ENCODE measurements around the gene LRP3.

LRP3 gene

DNA sequence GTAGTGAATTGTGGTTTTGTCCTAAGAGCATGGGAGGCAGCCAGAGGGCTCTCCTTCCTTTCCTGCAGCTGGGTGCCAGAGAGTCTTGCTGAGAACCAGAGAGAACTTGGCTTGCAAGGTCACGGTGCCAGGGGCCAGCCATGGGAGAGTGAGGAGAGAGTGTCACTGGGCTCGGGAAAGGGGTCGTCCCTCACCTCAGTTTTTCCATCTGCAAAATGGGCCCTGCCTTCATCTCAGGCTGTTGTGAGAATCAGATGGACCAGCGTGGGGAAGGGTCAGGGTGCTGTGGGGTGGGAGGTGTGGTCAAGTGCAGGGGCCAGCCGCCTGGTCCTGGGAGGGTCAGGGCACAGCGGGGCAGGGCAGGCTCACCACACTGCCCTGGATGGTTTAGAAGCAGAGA lies 7.3 kb downstream of the LRP3 start:
- WGBS, 2 donors (ENCODE audit: extremely low coverage in 2 of 2, insufficient read length in 2 of 2, insufficient replicate concordance in 1 of 2), result no CpG with 5 or more reads among the region's 6 CpGs
- H3K36me3 ChIP-seq (replicated peaks in 1 of 2; ENCODE audit: control insufficient read depth in 2 of 2, insufficient read depth in 2 of 2, low read length in 2 of 2), result peaks cover 42 to 92% of the 10 kb centered on the region in 2 donors

GRCh38 chr19:33201886-33202545 lies 7.9 kb downstream of the LRP3 start:
- DNase-seq (ENCODE audit: low spot score), result no peak
- Histone ChIP-seq H3K14ac (ENCODE audit: low read length) (no peak overlapping the region), H2AK5ac (ENCODE audit: low read depth, low read length) (no peak overlapping the region), H3K9me3 (replicated peaks in 1 of 2; ENCODE audit: control insufficient read depth in 2 of 2, insufficient read depth in 1 of 2, low read depth in 1 of 2, low read length in 2 of 2) (peaks cover 0 to 4% of the 10 kb centered on the region in 2 donors), H3K36me3 (replicated peaks in 1 of 2; ENCODE audit: control insufficient read depth in 2 of 2, insufficient read depth in 2 of 2, low read length in 2 of 2) (peaks cover 42 to 89% of the 10 kb centered on the region in 2 donors), H4K8ac (ENCODE audit: low read depth, low read length) (no peak overlapping the region), H4K91ac (ENCODE audit: low read depth, low read length, poor library complexity) (no peak overlapping the region), H3K27me3 (ENCODE audit: control insufficient read depth in 3 of 3, insufficient read depth in 3 of 3, low read depth in 1 of 3, low read length in 3 of 3) (no peaks in the 10 kb centered on the region), H2BK5ac (ENCODE audit: low read length) (no peak overlapping the region), H3K4me3 (ENCODE audit: low read length in 2 of 2) (peak overlapping the region in 1 of 2 donors; percentile 55), H2BK12ac (ENCODE audit: low read length) (no peak overlapping the region), H3K79me1 (ENCODE audit: low read depth, low read length) (peaks cover 14% of the 10 kb centered on the region), H2BK15ac (ENCODE audit: low read length) (no peak overlapping the region), H2AFZ (ENCODE audit: low read length) (no peak overlapping the region), H3K18ac (ENCODE audit: low read length) (no peak overlapping the region), H3K4ac (ENCODE audit: low read length) (no peak overlapping the region), H2BK120ac (ENCODE audit: low read depth, low read length) (no peak overlapping the region), H3K4me1 (ENCODE audit: control insufficient read depth in 2 of 2, insufficient read depth in 1 of 2, low read depth in 1 of 2, low read length in 2 of 2) (no peaks in the 10 kb centered on the region), H3K9ac (ENCODE audit: low read depth, low read length, poor library complexity) (no peak overlapping the region), H3K27ac (replicated peaks; ENCODE audit: low read length) (no peak overlapping the region), H3K4me2 (ENCODE audit: insufficient read depth, low read length, poor library complexity, severe bottlenecking) (no peak overlapping the region), H3K23ac (ENCODE audit: low read depth, low read length, poor library complexity) (no peak overlapping the region)
- WGBS, 2 donors (ENCODE audit: extremely low coverage in 2 of 2, insufficient read length in 2 of 2, insufficient replicate concordance in 1 of 2), result no CpG with 5 or more reads among the region's 15 CpGs

More for the DNA sequence above, 7.3 kb downstream of the LRP3 start:
- no peak overlapping the region for H3K27ac ChIP-seq (replicated peaks; ENCODE audit: low read length)
- no peak overlapping the region for H2AFZ ChIP-seq (ENCODE audit: low read length)
- no peak overlapping the region for H3K23ac ChIP-seq (ENCODE audit: low read depth, low read length, poor library complexity)
- no peak for DNase-seq (ENCODE audit: low spot score)
- H2BK120ac ChIP-seq (ENCODE audit: low read depth, low read length), result no peak overlapping the region
- no peak overlapping the region for H3K4me2 ChIP-seq (ENCODE audit: insufficient read depth, low read length, poor library complexity, severe bottlenecking)
- H3K9me3 ChIP-seq (replicated peaks in 1 of 2; ENCODE audit: control insufficient read depth in 2 of 2, insufficient read depth in 1 of 2, low read depth in 1 of 2, low read length in 2 of 2), result peaks cover 0 to 4% of the 10 kb centered on the region in 2 donors
- H2BK5ac ChIP-seq (ENCODE audit: low read length), result no peak overlapping the region
- H3K9ac ChIP-seq (ENCODE audit: low read depth, low read length, poor library complexity), result no peak overlapping the region
- H3K4me3 ChIP-seq (ENCODE audit: low read length in 2 of 2), result peak overlapping the region in 1 of 2 donors; percentile 55
- peaks cover 14% of the 10 kb centered on the region for H3K79me1 ChIP-seq (ENCODE audit: low read depth, low read length)
- H2BK15ac ChIP-seq (ENCODE audit: low read length), result no peak overlapping the region
- no peak overlapping the region for H2BK12ac ChIP-seq (ENCODE audit: low read length)
- no peaks in the 10 kb centered on the region for H3K4me1 ChIP-seq (ENCODE audit: control insufficient read depth in 2 of 2, insufficient read depth in 1 of 2, low read depth in 1 of 2, low read length in 2 of 2)
- no peak overlapping the region for H3K18ac ChIP-seq (ENCODE audit: low read length)
- no peak overlapping the region for H2AK5ac ChIP-seq (ENCODE audit: low read depth, low read length)
- no peak overlapping the region for H4K8ac ChIP-seq (ENCODE audit: low read depth, low read length)
- H3K4ac ChIP-seq (ENCODE audit: low read length), result no peak overlapping the region
- no peak overlapping the region for H3K14ac ChIP-seq (ENCODE audit: low read length)
- H4K91ac ChIP-seq (ENCODE audit: low read depth, low read length, poor library complexity), result no peak overlapping the region
- H3K27me3 ChIP-seq (ENCODE audit: control insufficient read depth in 3 of 3, insufficient read depth in 3 of 3, low read depth in 1 of 3, low read length in 3 of 3), result no peaks in the 10 kb centered on the region

GRCh38 chr19:33202546-33203507 lies 8.7 kb downstream of the LRP3 start:
- Histone ChIP-seq H3K23ac (ENCODE audit: low read depth, low read length, poor library complexity) (peak overlapping the region; percentile 85), H3K27ac (replicated peaks; ENCODE audit: low read length) (no peak overlapping the region), H2AFZ (ENCODE audit: low read length) (no peak overlapping the region), H3K4me2 (ENCODE audit: insufficient read depth, low read length, poor library complexity, severe bottlenecking) (no peak overlapping the region), H3K9ac (ENCODE audit: low read depth, low read length, poor library complexity) (peak overlapping the region; percentile 64), H4K8ac (ENCODE audit: low read depth, low read length) (no peak overlapping the region), H2BK15ac (ENCODE audit: low read length) (no peak overlapping the region), H3K18ac (ENCODE audit: low read length) (no peak overlapping the region), H3K9me3 (replicated peaks in 1 of 2; ENCODE audit: control insufficient read depth in 2 of 2, insufficient read depth in 1 of 2, low read depth in 1 of 2, low read length in 2 of 2) (peaks cover 0 to 4% of the 10 kb centered on the region in 2 donors), H2BK120ac (ENCODE audit: low read depth, low read length) (no peak overlapping the region), H2AK5ac (ENCODE audit: low read depth, low read length) (no peak overlapping the region), H2BK12ac (ENCODE audit: low read length) (no peak overlapping the region), H3K36me3 (replicated peaks in 1 of 2; ENCODE audit: control insufficient read depth in 2 of 2, insufficient read depth in 2 of 2, low read length in 2 of 2) (peaks cover 41 to 85% of the 10 kb centered on the region in 2 donors), H3K4me1 (ENCODE audit: control insufficient read depth in 2 of 2, insufficient read depth in 1 of 2, low read depth in 1 of 2, low read length in 2 of 2) (no peaks in the 10 kb centered on the region), H3K14ac (ENCODE audit: low read length) (peak overlapping the region; percentile 56), H3K4ac (ENCODE audit: low read length) (no peak overlapping the region), H3K79me1 (ENCODE audit: low read depth, low read length) (peaks cover 14% of the 10 kb centered on the region), H3K4me3 (ENCODE audit: low read length in 2 of 2) (peak overlapping the region in 1 of 2 donors; percentile 71), H4K91ac (ENCODE audit: low read depth, low read length, poor library complexity) (no peak overlapping the region), H2BK5ac (ENCODE audit: low read length) (no peak overlapping the region), H3K27me3 (ENCODE audit: control insufficient read depth in 3 of 3, insufficient read depth in 3 of 3, low read depth in 1 of 3, low read length in 3 of 3) (no peaks in the 10 kb centered on the region)
- no peak for DNase-seq (ENCODE audit: low spot score)
- 100% methylated on average over 1 of the region's 27 CpGs; no CpG with 5 or more reads in 1 of the 2 donors for WGBS, 2 donors (ENCODE audit: extremely low coverage in 2 of 2, insufficient read length in 2 of 2, insufficient replicate concordance in 1 of 2)

GRCh38 chr19:33203529-33203928 lies 9.4 kb downstream of the LRP3 start:
- Histone ChIP-seq H2AFZ (ENCODE audit: low read length) (no peak overlapping the region), H4K91ac (ENCODE audit: low read depth, low read length, poor library complexity) (no peak overlapping the region), H2BK120ac (ENCODE audit: low read depth, low read length) (no peak overlapping the region), H2BK15ac (ENCODE audit: low read length) (no peak overlapping the region), H3K9ac (ENCODE audit: low read depth, low read length, poor library complexity) (peak overlapping the region; percentile 64), H3K23ac (ENCODE audit: low read depth, low read length, poor library complexity) (no peak overlapping the region), H3K4me3 (ENCODE audit: low read length in 2 of 2) (peak overlapping the region in 1 of 2 donors; percentile 23), H2BK12ac (ENCODE audit: low read length) (no peak overlapping the region), H4K8ac (ENCODE audit: low read depth, low read length) (no peak overlapping the region), H3K4ac (ENCODE audit: low read length) (no peak overlapping the region), H3K9me3 (replicated peaks in 1 of 2; ENCODE audit: control insufficient read depth in 2 of 2, insufficient read depth in 1 of 2, low read depth in 1 of 2, low read length in 2 of 2) (peaks cover 0 to 4% of the 10 kb centered on the region in 2 donors), H3K14ac (ENCODE audit: low read length) (peak overlapping the region; percentile 47), H3K27ac (replicated peaks; ENCODE audit: low read length) (no peak overlapping the region), H2AK5ac (ENCODE audit: low read depth, low read length) (no peak overlapping the region), H3K27me3 (ENCODE audit: control insufficient read depth in 3 of 3, insufficient read depth in 3 of 3, low read depth in 1 of 3, low read length in 3 of 3) (no peaks in the 10 kb centered on the region), H3K4me1 (ENCODE audit: control insufficient read depth in 2 of 2, insufficient read depth in 1 of 2, low read depth in 1 of 2, low read length in 2 of 2) (no peaks in the 10 kb centered on the region), H3K4me2 (ENCODE audit: insufficient read depth, low read length, poor library complexity, severe bottlenecking) (no peak overlapping the region), H3K36me3 (replicated peaks in 1 of 2; ENCODE audit: control insufficient read depth in 2 of 2, insufficient read depth in 2 of 2, low read length in 2 of 2) (peaks cover 38 to 84% of the 10 kb centered on the region in 2 donors), H2BK5ac (ENCODE audit: low read length) (no peak overlapping the region), H3K18ac (ENCODE audit: low read length) (no peak overlapping the region), H3K79me1 (ENCODE audit: low read depth, low read length) (peaks cover 14% of the 10 kb centered on the region)
- DNase-seq (ENCODE audit: low spot score), result no peak
- no CpG with 5 or more reads among the region's 6 CpGs for WGBS, 2 donors (ENCODE audit: extremely low coverage in 2 of 2, insufficient read length in 2 of 2, insufficient replicate concordance in 1 of 2)
